Smooth muscle cell (in vitro differentiated cells): ENCODE measurements around the gene C2CD3. TPM values are rescaled to one million over a fixed set of nuclear protein-coding genes. Genes with fewer than 3 reads are reported as not detected.
"Not testable (repeated sequence)": the region's sequence is repeated elsewhere in the genome, so short reads cannot be mapped to it uniquely, and the experiment has no call there.

Source experiments
- DNase-seq: peaks from one replicate; lab custom pipeline; 2025; ENCODE audit not compliant: unreplicated experiment; lab: John Stamatoyannopoulos, UW
- H2AFZ ChIP-seq: fragments of 200-600 bp; sonication (generic); 2 replicates; pipeline ENCODE4 v1.6.0; 2016; ENCODE audit warnings: antibody characterized with exemption, low read depth, mild to moderate bottlenecking
- H3F3A ChIP-seq: fragments of 200-600 bp; sonication (generic); 2 replicates; pipeline ENCODE4 v1.6.0; 2017; ENCODE audit warnings: antibody characterized with exemption, low read depth
- H3K27ac ChIP-seq: fragments of 200-600 bp; sonication (generic); 2 replicates; pipeline ENCODE4 v1.5.1; 2016; ENCODE audit warnings: low read depth, mild to moderate bottlenecking
- H3K27me3 ChIP-seq: fragments of 200-600 bp; sonication (generic); 2 replicates; pipeline ENCODE4 v1.6.1; 2016; ENCODE audit warnings: low read depth, mild to moderate bottlenecking
- H3K36me3 ChIP-seq: fragments of 200-600 bp; sonication (generic); 2 replicates; pipeline ENCODE4 v1.5.1; 2016; ENCODE audit warnings: low read depth
- H3K4me1 ChIP-seq: fragments of 200-600 bp; sonication (generic); 2 replicates; pipeline ENCODE4 v1.5.1; 2016; ENCODE audit warnings: low read depth
- H3K4me2 ChIP-seq: fragments of 200-600 bp; sonication (generic); 2 replicates; pipeline ENCODE4 v1.6.0; 2016; ENCODE audit warnings: mild to moderate bottlenecking
- H3K4me3 ChIP-seq: fragments of 200-600 bp; sonication (generic); 2 replicates; pipeline ENCODE4 v1.5.1; 2016; ENCODE audit warnings: mild to moderate bottlenecking
- H3K79me2 ChIP-seq: fragments of 200-600 bp; sonication (generic); 2 replicates; pipeline ENCODE4 v1.6.0; 2016; ENCODE audit warnings: low read depth, mild to moderate bottlenecking
- H3K9ac ChIP-seq: fragments of 200-600 bp; sonication (generic); 2 replicates; pipeline ENCODE4 v1.6.0; 2016; ENCODE audit warnings: low read depth
- H3K9me3 ChIP-seq: fragments of 200-600 bp; sonication (generic); replicated peaks from 2 replicates; pipeline ENCODE4 v1.5.1; 2016; ENCODE audit warnings: low read depth
- H4K20me1 ChIP-seq: fragments of 200-600 bp; sonication (generic); 2 replicates; pipeline ENCODE4 v1.6.0; 2016; ENCODE audit warnings: low read depth
- WGBS: methylation state at CpG from one replicate; pipeline ENCODE4 v1.1.7; 2016; ENCODE audit warnings: low lambda C conversion rate; 5-methylcytosine and 5-hydroxymethylcytosine counted together
- polyA plus RNA-seq: library from polyadenylated mRNA; unstranded; fragments of >200 nt; fragmentation: Nextera tagmentation; extraction: Ambion mirVana; gene quantifications from 2 replicates; pipeline ENCODE4 v1.2.1, GENCODE V29; 2016
- total RNA-seq: library from RNA; depleted of rRNA; stranded (reverse); fragments of >200 nt; gene quantifications from 2 replicates; pipeline ENCODE4 v1.2.3, GENCODE V29; 2014
- TF ChIP-seq, protein P1 (sequence below): fragments of 200-600 bp; sonication (generic); IDR thresholded peaks from 2 replicates; pipeline ENCODE4 v1.5.1; 2017; ENCODE audit warnings: borderline replicate concordance, mild to moderate bottlenecking, antibody characterized with exemption; ENCODE audit not compliant: insufficient read depth, poor library complexity, severe bottlenecking

The C2CD3 gene
- total and polyA plus RNA-seq, 2 experiments from 2014 or later, result 4.9 to 24.1 TPM

DNA sequence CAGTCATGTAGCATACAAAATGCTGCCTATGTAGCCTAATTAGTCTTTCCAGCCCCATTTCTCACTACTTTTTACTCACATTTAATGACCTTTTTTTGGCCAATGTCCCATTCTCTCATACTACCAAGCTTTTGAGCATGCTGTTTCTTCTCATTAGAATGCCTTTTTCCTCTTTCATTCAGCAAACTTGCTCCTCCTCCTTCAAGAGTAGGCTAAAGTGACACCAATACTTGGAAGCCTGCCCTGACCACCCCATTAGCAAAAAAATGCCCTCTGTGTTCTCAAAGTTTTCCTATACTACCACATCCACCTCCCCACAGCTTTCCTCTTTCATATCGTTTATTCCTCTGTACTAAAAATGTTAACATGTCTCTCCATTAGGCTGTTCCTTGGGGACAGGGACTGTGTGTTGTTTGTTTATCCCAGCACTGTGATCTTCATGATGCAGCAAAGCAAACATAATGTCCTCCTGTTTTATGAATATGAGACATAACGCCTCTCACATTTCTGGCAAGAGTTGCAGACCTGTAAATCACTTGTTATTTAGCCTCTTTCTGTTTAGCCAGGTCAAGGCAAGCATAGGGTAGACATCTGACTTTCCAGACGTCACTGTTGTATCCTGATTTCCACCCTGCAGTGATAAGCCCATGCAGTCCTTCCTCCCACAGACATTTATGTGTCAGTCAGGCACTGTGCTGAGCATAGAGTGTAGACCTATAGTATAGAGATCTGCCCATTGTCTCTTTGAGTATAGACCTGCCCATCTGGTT lies 99.9 kb downstream of the C2CD3 start:
- no peak overlapping the region for H2AFZ ChIP-seq
- H3K4me1 ChIP-seq, result no peaks in the 10 kb centered on the region
- H3K9me3 ChIP-seq, result no peaks in the 10 kb centered on the region
- WGBS, result 80% methylated on average over 3 of the region's 3 CpGs
- TF ChIP-seq, protein P1, sequence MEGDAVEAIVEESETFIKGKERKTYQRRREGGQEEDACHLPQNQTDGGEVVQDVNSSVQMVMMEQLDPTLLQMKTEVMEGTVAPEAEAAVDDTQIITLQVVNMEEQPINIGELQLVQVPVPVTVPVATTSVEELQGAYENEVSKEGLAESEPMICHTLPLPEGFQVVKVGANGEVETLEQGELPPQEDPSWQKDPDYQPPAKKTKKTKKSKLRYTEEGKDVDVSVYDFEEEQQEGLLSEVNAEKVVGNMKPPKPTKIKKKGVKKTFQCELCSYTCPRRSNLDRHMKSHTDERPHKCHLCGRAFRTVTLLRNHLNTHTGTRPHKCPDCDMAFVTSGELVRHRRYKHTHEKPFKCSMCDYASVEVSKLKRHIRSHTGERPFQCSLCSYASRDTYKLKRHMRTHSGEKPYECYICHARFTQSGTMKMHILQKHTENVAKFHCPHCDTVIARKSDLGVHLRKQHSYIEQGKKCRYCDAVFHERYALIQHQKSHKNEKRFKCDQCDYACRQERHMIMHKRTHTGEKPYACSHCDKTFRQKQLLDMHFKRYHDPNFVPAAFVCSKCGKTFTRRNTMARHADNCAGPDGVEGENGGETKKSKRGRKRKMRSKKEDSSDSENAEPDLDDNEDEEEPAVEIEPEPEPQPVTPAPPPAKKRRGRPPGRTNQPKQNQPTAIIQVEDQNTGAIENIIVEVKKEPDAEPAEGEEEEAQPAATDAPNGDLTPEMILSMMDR, result no peak
- no peaks in the 10 kb centered on the region for H3K27me3 ChIP-seq
- no peak overlapping the region for H3K27ac ChIP-seq
- H4K20me1 ChIP-seq, result no peaks in the 10 kb centered on the region
- no peak overlapping the region for H3K4me3 ChIP-seq
- H3F3A ChIP-seq, result no peaks in the 10 kb centered on the region
- no peak for DNase-seq
- H3K79me2 ChIP-seq, result no peaks in the 10 kb centered on the region
- no peak overlapping the region for H3K9ac ChIP-seq
- peaks cover 5% of the 10 kb centered on the region for H3K36me3 ChIP-seq
- no peak overlapping the region for H3K4me2 ChIP-seq

DNA sequence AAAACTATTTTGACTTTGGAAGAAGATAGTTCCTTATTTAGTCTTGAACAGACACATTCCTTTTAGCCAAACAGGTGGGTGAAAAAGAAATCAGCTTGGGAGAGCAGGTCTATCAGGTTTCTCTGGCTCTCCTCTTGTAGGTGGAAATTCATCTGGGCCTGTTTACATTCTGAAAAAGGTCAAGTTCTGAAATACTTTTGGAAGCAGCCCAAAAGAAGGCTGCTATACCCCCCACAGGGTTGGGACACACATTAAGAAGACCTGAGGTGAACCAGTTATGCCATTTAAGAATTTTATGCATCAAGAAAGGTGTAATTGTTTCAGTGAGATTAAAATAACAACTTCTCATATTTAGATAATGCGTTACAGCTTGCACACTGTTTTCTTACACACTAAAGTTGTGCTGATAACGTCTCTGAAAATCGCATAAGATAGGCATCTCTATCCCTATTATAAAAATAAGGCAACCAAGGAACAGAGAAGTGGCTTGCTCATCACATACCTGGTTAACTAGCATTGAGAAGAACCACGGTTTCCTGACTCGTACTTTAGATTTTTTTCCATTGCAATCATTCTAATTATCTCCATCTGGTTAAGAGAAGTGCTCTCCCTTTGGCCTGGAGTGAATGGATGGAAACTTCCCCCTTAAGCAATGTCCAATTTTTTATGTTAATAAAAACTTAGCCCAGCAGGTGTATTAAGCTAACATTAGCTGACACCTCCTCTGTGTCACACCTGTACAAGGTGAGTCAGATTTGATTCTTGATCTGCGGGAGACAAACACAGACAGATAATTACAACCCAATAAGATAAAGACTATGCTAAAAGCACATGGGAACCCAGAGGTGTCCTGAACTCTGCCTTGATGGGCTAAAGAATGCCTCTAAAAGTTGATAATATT lies 101.4 kb downstream of the C2CD3 start:
- Histone ChIP-seq H3K27me3 (no peaks in the 10 kb centered on the region), H3K4me1 (no peaks in the 10 kb centered on the region), H3F3A (no peaks in the 10 kb centered on the region), H3K4me2 (peak overlapping the region; percentile 12), H3K9me3 (no peaks in the 10 kb centered on the region), H3K27ac (peak overlapping the region; percentile 58), H4K20me1 (no peaks in the 10 kb centered on the region), H2AFZ (no peak overlapping the region), H3K9ac (no peak overlapping the region), H3K4me3 (no peak overlapping the region), H3K79me2 (no peaks in the 10 kb centered on the region), H3K36me3 (peaks cover 5% of the 10 kb centered on the region)
- WGBS, result 77% methylated on average over 6 of the region's 6 CpGs
- DNase-seq, result no peak
- TF ChIP-seq, protein P1, result no peak

DNA sequence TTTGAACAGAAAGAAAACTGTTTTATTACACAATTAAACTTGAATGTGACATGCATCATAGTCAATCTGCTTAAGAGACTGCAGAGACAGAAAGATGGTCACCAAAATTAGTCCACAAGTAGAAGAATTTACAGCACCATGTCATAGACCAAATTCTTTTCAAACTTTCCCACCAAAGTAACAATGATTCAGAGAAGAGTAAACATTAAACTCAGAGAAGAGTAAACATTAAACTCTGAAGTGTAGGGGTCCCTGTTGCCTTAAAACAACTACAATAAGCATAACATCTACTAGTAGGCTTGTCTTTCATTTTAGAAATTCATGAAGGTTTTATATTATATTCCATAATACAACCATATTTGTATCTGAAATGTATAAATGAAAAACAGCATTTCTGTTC lies 104.1 kb downstream of the C2CD3 start:
- H3K4me2 ChIP-seq, H4K20me1 ChIP-seq, H3K79me2 ChIP-seq, H3K9ac ChIP-seq, H2AFZ ChIP-seq, H3K27ac ChIP-seq, H3F3A ChIP-seq, H3K27me3 ChIP-seq, H3K4me1 ChIP-seq, H3K9me3 ChIP-seq, H3K36me3 ChIP-seq, DNase-seq, H3K4me3 ChIP-seq: not testable (repeated sequence)

DNA sequence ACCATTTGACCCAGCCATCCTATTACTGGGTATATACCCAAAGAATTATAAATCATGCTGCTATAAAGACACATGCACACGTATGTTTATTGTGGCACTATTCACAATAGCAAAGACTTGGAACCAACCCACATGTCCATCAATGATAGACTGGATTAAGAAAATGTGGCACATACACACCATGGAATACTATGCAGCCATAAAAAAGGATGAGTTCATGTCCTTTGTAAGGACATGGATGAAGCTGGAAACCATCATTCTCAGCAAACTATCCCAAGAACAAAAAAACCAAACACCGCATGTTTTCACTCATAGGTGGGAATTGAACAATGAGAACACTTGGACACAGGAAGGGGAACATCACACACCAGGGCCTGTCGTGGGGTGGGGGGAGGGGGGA lies 105.3 kb downstream of the C2CD3 start:
- not testable (repeated sequence) for H3K4me1 ChIP-seq, H4K20me1 ChIP-seq, H3K36me3 ChIP-seq, H3F3A ChIP-seq, H3K4me3 ChIP-seq, DNase-seq, H2AFZ ChIP-seq, H3K4me2 ChIP-seq, H3K9ac ChIP-seq, H3K27me3 ChIP-seq, H3K9me3 ChIP-seq, H3K27ac ChIP-seq, H3K79me2 ChIP-seq
- WGBS, result 97% methylated on average over 3 of the region's 3 CpGs

DNA sequence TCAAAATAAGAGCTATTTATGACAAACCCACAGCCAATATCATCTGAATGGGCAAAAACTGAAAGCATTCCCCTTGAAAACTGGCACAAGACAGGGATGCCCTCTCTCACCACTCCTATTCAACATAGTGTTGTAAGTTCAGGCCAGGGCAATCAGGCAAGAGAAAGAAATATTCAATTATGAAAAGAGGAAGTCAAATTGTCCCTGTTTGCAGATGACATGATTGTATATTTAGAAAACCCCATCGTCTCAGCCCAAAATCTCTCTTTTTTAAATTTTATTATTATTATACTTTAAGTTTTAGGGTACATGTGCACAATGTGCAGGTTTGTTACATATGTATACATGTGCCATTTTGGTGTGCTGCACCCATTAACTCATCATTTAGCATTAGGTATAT lies 107.2 kb downstream of the C2CD3 start:
- H3K79me2 ChIP-seq, H3K27ac ChIP-seq, H2AFZ ChIP-seq, DNase-seq, H3K27me3 ChIP-seq, H3K4me2 ChIP-seq, H3K4me1 ChIP-seq, H3K36me3 ChIP-seq, H3F3A ChIP-seq, H3K9ac ChIP-seq, H3K4me3 ChIP-seq, H4K20me1 ChIP-seq, H3K9me3 ChIP-seq: not testable (repeated sequence)
- 100% methylated on average over 1 of the region's 1 CpG for WGBS

DNA sequence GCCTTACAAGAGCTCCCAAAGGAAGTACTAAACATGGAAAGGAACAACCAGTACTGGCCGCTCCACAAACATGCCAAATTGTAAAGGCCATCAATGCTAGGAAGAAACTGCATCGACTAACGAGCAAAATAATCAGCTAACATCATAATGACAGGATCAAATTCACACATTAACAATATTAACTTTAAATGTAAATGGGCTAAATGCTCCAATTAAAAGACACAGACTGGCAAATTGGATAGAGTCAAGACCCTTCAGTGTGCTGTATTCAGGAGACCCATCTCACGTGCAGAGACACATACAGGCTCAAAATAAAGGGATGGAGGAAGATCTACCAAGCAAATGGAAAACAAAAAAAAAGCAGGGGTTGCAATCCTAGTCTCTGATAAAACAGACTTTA lies 109.2 kb downstream of the C2CD3 start:
- H3K4me2 ChIP-seq, H3K27ac ChIP-seq, H3K4me3 ChIP-seq, H3K4me1 ChIP-seq, H3F3A ChIP-seq, H3K9me3 ChIP-seq, H3K79me2 ChIP-seq, H2AFZ ChIP-seq, H4K20me1 ChIP-seq, DNase-seq, H3K9ac ChIP-seq, H3K27me3 ChIP-seq, H3K36me3 ChIP-seq: not testable (repeated sequence)
- 97% methylated on average over 4 of the region's 4 CpGs for WGBS
